H9 (cell line): ENCODE results near the gene FFAR4. TPM values are rescaled to one million over a fixed set of nuclear protein-coding genes. Genes with fewer than 3 reads are reported as not detected.
A peak's percentile ranks its signal among the peaks of the same experiment; 100 is the strongest.

ENCODE experiments used
- DNase-seq: peaks from one replicate; pipeline ENCODE4 v3.0.0-alpha.2; 2017
- H2AFZ ChIP-seq: one replicate; pipeline ENCODE4 v1.6.1; 2013; ENCODE audit warnings: mild to moderate bottlenecking, low read length, control low read depth, moderate library complexity
- H2AK5ac ChIP-seq: 2 replicates; pipeline ENCODE4 v1.6.1; 2013; ENCODE audit warnings: low read length, control low read depth, mixed read lengths; ENCODE audit not compliant: insufficient read length
- H2BK120ac ChIP-seq: one replicate; pipeline ENCODE4 v1.6.1; 2013; ENCODE audit warnings: low read depth, mild to moderate bottlenecking, low read length, control low read depth, inconsistent platforms; ENCODE audit not compliant: poor library complexity, severe bottlenecking
- H2BK12ac ChIP-seq: 2 replicates; pipeline ENCODE4 v1.6.1; 2013; ENCODE audit warnings: low read length, control low read depth, mixed read lengths, low read depth; ENCODE audit not compliant: insufficient read length
- H2BK15ac ChIP-seq: 2 replicates; pipeline ENCODE4 v1.6.1; 2013; ENCODE audit warnings: low read depth, low read length, control low read depth
- H2BK20ac ChIP-seq: one replicate; pipeline ENCODE4 v1.6.1; 2013; ENCODE audit warnings: low read depth, mild to moderate bottlenecking, low read length, control low read depth, inconsistent platforms; ENCODE audit not compliant: poor library complexity, severe bottlenecking
- H2BK5ac ChIP-seq: 2 replicates; pipeline ENCODE4 v1.6.1; 2013; ENCODE audit warnings: low read length, control low read depth, mixed read lengths; ENCODE audit not compliant: insufficient read length
- H3K14ac ChIP-seq: 2 replicates; pipeline ENCODE4 v1.6.1; 2013; ENCODE audit warnings: low read length, control low read depth; ENCODE audit not compliant: insufficient read depth
- H3K18ac ChIP-seq: 2 replicates; pipeline ENCODE4 v1.6.1; 2013; ENCODE audit warnings: low read depth, mild to moderate bottlenecking, mixed read lengths, low read length, control low read depth; ENCODE audit not compliant: insufficient read length
- H3K23ac ChIP-seq: 2 replicates; pipeline ENCODE4 v1.6.1; 2013; ENCODE audit warnings: low read length, control low read depth, mixed read lengths, low read depth; ENCODE audit not compliant: insufficient read length
- H3K23me2 ChIP-seq: 2 replicates; pipeline ENCODE4 v1.6.1; 2013; ENCODE audit warnings: low read depth, mild to moderate bottlenecking, mixed read lengths, low read length, control low read depth; ENCODE audit not compliant: insufficient read length, poor library complexity, severe bottlenecking
- H3K27ac ChIP-seq: 2 replicates; pipeline ENCODE4 v1.5.1; 2013; ENCODE audit warnings: low read length, control low read depth, mixed read lengths, low read depth; ENCODE audit not compliant: insufficient read length
- H3K27me3 ChIP-seq: 2 replicates; pipeline ENCODE4 v1.6.1; 2013; ENCODE audit warnings: low read length, control low read depth, inconsistent platforms; ENCODE audit not compliant: insufficient read depth
- H3K4ac ChIP-seq: 2 replicates; pipeline ENCODE4 v1.6.1; 2013; ENCODE audit warnings: low read depth, mild to moderate bottlenecking, control low read depth, inconsistent platforms, low read length, moderate library complexity
- H3K4me1 ChIP-seq: 2 replicates; pipeline ENCODE4 v1.6.1; 2013; ENCODE audit warnings: low read length, control low read depth, inconsistent platforms; ENCODE audit not compliant: insufficient read depth
- H3K4me2 ChIP-seq: 2 replicates; pipeline ENCODE4 v1.6.1; 2013; ENCODE audit warnings: low read length, control low read depth, mixed read lengths; ENCODE audit not compliant: insufficient read length, insufficient read depth
- H3K56ac ChIP-seq: 2 replicates; pipeline ENCODE4 v1.6.1; 2013; ENCODE audit warnings: low read depth, mild to moderate bottlenecking, mixed read lengths, low read length, control low read depth; ENCODE audit not compliant: insufficient read length
- H3K79me1 ChIP-seq: 2 replicates; pipeline ENCODE4 v1.6.1; 2013; ENCODE audit warnings: low read depth, mild to moderate bottlenecking, moderate library complexity, low read length, control low read depth, inconsistent platforms; ENCODE audit not compliant: insufficient read depth, poor library complexity, severe bottlenecking
- H3K79me2 ChIP-seq: 2 replicates; pipeline ENCODE4 v1.6.1; 2013; ENCODE audit warnings: low read length, control low read depth, inconsistent platforms; ENCODE audit not compliant: insufficient read depth
- H3K9ac ChIP-seq: 2 replicates; pipeline ENCODE4 v1.6.1; 2013; ENCODE audit warnings: low read length, control low read depth, mixed read lengths; ENCODE audit not compliant: insufficient read length; ENCODE audit errors: extremely low read depth
- H3K9me3 ChIP-seq: one replicate; pipeline ENCODE4 v1.6.1; 2013; ENCODE audit warnings: low read depth, low read length, inconsistent platforms; ENCODE audit not compliant: control insufficient read depth
- H3T11ph ChIP-seq: one replicate; pipeline ENCODE4 v1.6.1; 2013; ENCODE audit warnings: mild to moderate bottlenecking, low read length, control low read depth, inconsistent platforms
- H4K20me1 ChIP-seq: one replicate; pipeline ENCODE4 v1.6.1; 2013; ENCODE audit not compliant: control insufficient read depth, insufficient read length, insufficient read depth
- H4K5ac ChIP-seq: 2 replicates; pipeline ENCODE4 v1.6.1; 2013; ENCODE audit warnings: low read depth, mild to moderate bottlenecking, mixed read lengths, low read length, control low read depth; ENCODE audit not compliant: insufficient read length
- H4K8ac ChIP-seq: replicated peaks from 2 replicates; pipeline ENCODE4 v1.6.1; 2013; ENCODE audit warnings: low read length, control low read depth, mixed read lengths, low read depth; ENCODE audit not compliant: insufficient read length
- H4K91ac ChIP-seq: 2 replicates; pipeline ENCODE4 v1.6.1; 2013; ENCODE audit warnings: low read depth, mild to moderate bottlenecking, moderate library complexity, mixed read lengths, low read length, control low read depth; ENCODE audit not compliant: insufficient read length
- H3K27ac Mint-ChIP-seq, 3 experiments: 2 replicates in 2 of 3; 3 replicates in 1 of 3; pipeline ENCODE4 v1.8.0; 2020 to 2021; ENCODE audit warnings: mixed read lengths in 3 of 3, mild to moderate bottlenecking in 1 of 3, moderate library complexity in 1 of 3
- H3K27me3 Mint-ChIP-seq: 2 replicates; pipeline ENCODE4 v1.8.0; 2021; ENCODE audit warnings: low read depth, mild to moderate bottlenecking, moderate library complexity, mixed read lengths
- H3K36me3 Mint-ChIP-seq, 3 experiments: 2 replicates in 2 of 3; 3 replicates in 1 of 3; pipeline ENCODE4 v1.8.0; 2020 to 2021; ENCODE audit warnings: low read depth in 3 of 3, mixed read lengths in 3 of 3; ENCODE audit not compliant: insufficient read depth in 1 of 3
- H3K4me1 Mint-ChIP-seq, 2 experiments: 2 replicates each; pipeline ENCODE4 v1.8.0; 2020; ENCODE audit warnings: mixed read lengths in 2 of 2
- H3K4me3 Mint-ChIP-seq, 2 experiments: 2 replicates in 1 of 2; 3 replicates in 1 of 2; pipeline ENCODE4 v1.8.0; 2020 to 2021; ENCODE audit warnings: mild to moderate bottlenecking in 2 of 2, mixed read lengths in 2 of 2, moderate library complexity in 1 of 2
- H3K9me3 Mint-ChIP-seq, 2 experiments: 2 replicates in 1 of 2; 3 replicates in 1 of 2; pipeline ENCODE4 v1.8.0; 2020; ENCODE audit warnings: mild to moderate bottlenecking in 2 of 2, mixed read lengths in 2 of 2, moderate library complexity in 1 of 2
- WGBS: extraction: QIAGEN DNeasy Blood & Tissue Kit; methylation state at CpG from one replicate; pipeline ENCODE4 v1.1.7; 2013; ENCODE audit warnings: missing lambda C conversion rate, low lambda C conversion rate, mixed read lengths; ENCODE audit not compliant: insufficient read length; ENCODE audit errors: extremely low coverage; 5-methylcytosine and 5-hydroxymethylcytosine counted together
- long read RNA-seq: library from polyadenylated mRNA; unstranded; transcript quantifications from one replicate; pipeline ENCODE4 v2.0.0, GENCODE V29; 2020
- total RNA-seq: library from RNA; stranded (reverse); gene quantifications from 2 replicates; pipeline ENCODE4 v1.2.1, GENCODE V29; 2021
- TF ChIP-seq, protein P1 (sequence below): fragments of 200-600 bp; sonication (generic); conservative IDR thresholded peaks from 3 replicates; pipeline ENCODE4 v1.8.0; 2021; ENCODE audit warnings: antibody characterized with exemption, mild to moderate bottlenecking

FFAR4 gene
- not detected in 2 replicates for total RNA-seq
- long read RNA-seq, partial matches to known transcripts, result 0 of 1 reads
- long read RNA-seq, other reads (novel, unspliced or antisense), result 0 of 1 reads

DNA sequence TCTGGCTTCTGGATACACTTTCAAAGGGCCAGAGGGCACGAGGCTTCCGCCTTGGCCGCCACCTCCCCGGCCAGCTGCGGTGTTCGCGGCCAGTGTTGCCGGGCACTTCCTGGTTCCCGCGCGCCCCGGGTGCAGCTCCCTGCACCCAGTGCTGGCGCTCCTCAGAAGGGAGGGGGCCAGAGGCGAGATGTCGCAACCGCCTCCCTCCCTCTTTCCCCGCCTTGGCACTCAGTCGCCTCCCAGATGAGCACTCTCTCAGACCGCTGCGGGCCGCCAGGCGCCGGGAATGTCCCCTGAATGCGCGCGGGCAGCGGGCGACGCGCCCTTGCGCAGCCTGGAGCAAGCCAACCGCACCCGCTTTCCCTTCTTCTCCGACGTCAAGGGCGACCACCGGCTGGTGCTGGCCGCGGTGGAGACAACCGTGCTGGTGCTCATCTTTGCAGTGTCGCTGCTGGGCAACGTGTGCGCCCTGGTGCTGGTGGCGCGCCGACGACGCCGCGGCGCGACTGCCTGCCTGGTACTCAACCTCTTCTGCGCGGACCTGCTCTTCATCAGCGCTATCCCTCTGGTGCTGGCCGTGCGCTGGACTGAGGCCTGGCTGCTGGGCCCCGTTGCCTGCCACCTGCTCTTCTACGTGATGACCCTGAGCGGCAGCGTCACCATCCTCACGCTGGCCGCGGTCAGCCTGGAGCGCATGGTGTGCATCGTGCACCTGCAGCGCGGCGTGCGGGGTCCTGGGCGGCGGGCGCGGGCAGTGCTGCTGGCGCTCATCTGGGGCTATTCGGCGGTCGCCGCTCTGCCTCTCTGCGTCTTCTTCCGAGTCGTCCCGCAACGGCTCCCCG lies at the start of gene FFAR4:
TSS of gene FFAR4 (plus strand) at position 231 of the 842 bp plus-strand sequence. CDS start at position 287, 56 bp downstream.
- no peaks in the 10 kb centered on the region for H3K79me2 ChIP-seq
- H3K27ac ChIP-seq, result no peak within 1 kb of the TSS
- H3T11ph ChIP-seq, result no peak within 1 kb of the TSS
- no peak within 1 kb of the TSS for H3K23ac ChIP-seq
- no peak within 1 kb of the TSS for H3K27ac Mint-ChIP-seq
- peaks cover 5% of the 10 kb centered on the region for H3K23me2 ChIP-seq
- H2BK15ac ChIP-seq, result no peak within 1 kb of the TSS
- H2BK12ac ChIP-seq, result no peak within 1 kb of the TSS
- H2BK120ac ChIP-seq, result no peak within 1 kb of the TSS
- no peak within 1 kb of the TSS for H2AK5ac ChIP-seq
- peaks cover 6 to 19% of the 10 kb centered on the region in 2 experiments; a peak in 3 of 4 replicates for H3K4me1 Mint-ChIP-seq
- no CpG with 5 or more reads among the region's 85 CpGs for WGBS
- H4K20me1 ChIP-seq, result no peaks in the 10 kb centered on the region
- no peak within 1 kb of the TSS for H4K5ac ChIP-seq
- DNase-seq, result peak; percentile 64
- H4K8ac ChIP-seq, result no peak within 1 kb of the TSS
- no peaks in the 10 kb centered on the region for H3K79me1 ChIP-seq
- H3K56ac ChIP-seq, result no peak within 1 kb of the TSS
- no peak within 1 kb of the TSS for H3K14ac ChIP-seq
- H3K18ac ChIP-seq, result no peak within 1 kb of the TSS
- peaks cover 48% of the 10 kb centered on the region for H3K27me3 ChIP-seq
- no peaks in the 10 kb centered on the region; a peak in 1 of 7 replicates for H3K36me3 Mint-ChIP-seq
- no peaks in the 10 kb centered on the region for H3K4me1 ChIP-seq
- H3K9me3 ChIP-seq, result no peaks in the 10 kb centered on the region
- TF ChIP-seq, protein P1, sequence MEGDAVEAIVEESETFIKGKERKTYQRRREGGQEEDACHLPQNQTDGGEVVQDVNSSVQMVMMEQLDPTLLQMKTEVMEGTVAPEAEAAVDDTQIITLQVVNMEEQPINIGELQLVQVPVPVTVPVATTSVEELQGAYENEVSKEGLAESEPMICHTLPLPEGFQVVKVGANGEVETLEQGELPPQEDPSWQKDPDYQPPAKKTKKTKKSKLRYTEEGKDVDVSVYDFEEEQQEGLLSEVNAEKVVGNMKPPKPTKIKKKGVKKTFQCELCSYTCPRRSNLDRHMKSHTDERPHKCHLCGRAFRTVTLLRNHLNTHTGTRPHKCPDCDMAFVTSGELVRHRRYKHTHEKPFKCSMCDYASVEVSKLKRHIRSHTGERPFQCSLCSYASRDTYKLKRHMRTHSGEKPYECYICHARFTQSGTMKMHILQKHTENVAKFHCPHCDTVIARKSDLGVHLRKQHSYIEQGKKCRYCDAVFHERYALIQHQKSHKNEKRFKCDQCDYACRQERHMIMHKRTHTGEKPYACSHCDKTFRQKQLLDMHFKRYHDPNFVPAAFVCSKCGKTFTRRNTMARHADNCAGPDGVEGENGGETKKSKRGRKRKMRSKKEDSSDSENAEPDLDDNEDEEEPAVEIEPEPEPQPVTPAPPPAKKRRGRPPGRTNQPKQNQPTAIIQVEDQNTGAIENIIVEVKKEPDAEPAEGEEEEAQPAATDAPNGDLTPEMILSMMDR, result no peak
- no peak within 1 kb of the TSS for H3K9ac ChIP-seq
- no peak within 1 kb of the TSS for H4K91ac ChIP-seq
- H2BK5ac ChIP-seq, result no peak within 1 kb of the TSS
- peak within 1 kb of the TSS; percentile 73 to 91 for H3K4me3 Mint-ChIP-seq
- H2BK20ac ChIP-seq, result no peak within 1 kb of the TSS
- H3K4ac ChIP-seq, result no peak within 1 kb of the TSS
- H3K27me3 Mint-ChIP-seq, result peaks cover 96% of the 10 kb centered on the region
- no peak within 1 kb of the TSS for H2AFZ ChIP-seq
- peak within 1 kb of the TSS; percentile 37 for H3K4me2 ChIP-seq
- H3K9me3 Mint-ChIP-seq, result no peaks in the 10 kb centered on the region; a peak in 2 of 5 replicates
